Ovary (tissue), 3 donors: ENCODE results near the gene TRPM3.

Experiments used
- CTCF ChIP-seq, 3 donors: fragments of 450-650 bp in 2 of 3; fragments of 200-600 bp in 1 of 3; IDR thresholded peaks; one replicate each; pipeline versions ENCODE4 v1.5.1 to v1.8.0; 2016 to 2022; ENCODE audit warnings: antibody characterized with exemption in 3 of 3, mild to moderate bottlenecking in 1 of 3
- EP300 ChIP-seq: sonication (generic); formaldehyde crosslinking; IDR thresholded peaks from one replicate; pipeline ENCODE4 v1.6.1; 2017; ENCODE audit warnings: antibody characterized with exemption
- POLR2A ChIP-seq: fragments of 450-650 bp; IDR thresholded peaks from one replicate; pipeline ENCODE4 v1.6.1; 2017; ENCODE audit warnings: antibody characterized with exemption, mild to moderate bottlenecking, moderate library complexity
- donor health status: DM: no; HTN: no; CAD: no.

DNA sequence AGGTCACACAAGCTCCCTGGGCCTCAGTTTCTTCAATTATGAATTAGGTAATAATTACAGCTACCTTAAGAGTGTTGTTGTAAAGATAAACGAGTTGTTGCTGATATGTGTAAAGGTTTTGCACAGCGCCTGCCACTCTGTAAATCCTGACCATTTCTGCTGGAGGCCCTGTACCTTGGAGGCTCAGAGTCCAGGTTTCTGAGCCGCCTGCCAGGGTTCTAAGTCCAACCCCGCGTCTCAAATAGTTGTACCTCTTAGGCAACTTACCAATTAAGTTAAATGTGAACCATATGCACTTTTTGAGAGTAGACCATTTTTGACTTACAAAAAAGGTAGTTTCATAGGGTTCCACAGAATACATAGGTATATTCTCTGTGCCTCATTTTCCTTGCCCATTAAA lies 550.2 kb downstream of the TRPM3 start:
- TF ChIP-seq EP300 (no peak), CTCF (IDR thresholded peaks at IDR 0.05) (no peak), POLR2A (no peak)
